SK-N-MC (cell line): ENCODE results near the gene HERC2.

ENCODE experiments used
- EZH2 ChIP-seq: fragments of 200-600 bp; sonication (generic); IDR thresholded peaks from one replicate; pipeline ENCODE4 v1.6.1; 2017; ENCODE audit warnings: antibody characterized with exemption
- POLR2AphosphoS5 ChIP-seq: IDR thresholded peaks from 2 replicates; pipeline ENCODE4 v1.6.1; 2012; ENCODE audit warnings: mild to moderate bottlenecking, low read depth, low read length, borderline replicate concordance

GRCh38 chr15:28116521-28117431 is 205.2 kb downstream of the HERC2 start:
- TF ChIP-seq EZH2 = no peak
- no peak for TF ChIP-seq POLR2AphosphoS5
